ENCODE data around the gene MISFA.

- TF ChIP-seq CREB5 (CRISPR knock-in tag; IDR thresholded peaks at IDR 0.05; ENCODE audit: low read depth): no peak
- no peak for TF ChIP-seq ZNF70 (CRISPR knock-in tag; IDR thresholded peaks at IDR 0.05)
- no peak for TF ChIP-seq PATZ1 (CRISPR knock-in tag; IDR thresholded peaks at IDR 0.05; ENCODE audit: borderline replicate concordance)
- no peak for TF ChIP-seq PPARA (CRISPR knock-in tag; IDR thresholded peaks at IDR 0.05; ENCODE audit: borderline replicate concordance)
- no peak for TF ChIP-seq ZNF565 (CRISPR knock-in tag; conservative IDR thresholded peaks at IDR 0.05; ENCODE audit: low read depth)
- TF ChIP-seq POU6F1 (CRISPR knock-in tag; IDR thresholded peaks at IDR 0.05; ENCODE audit: borderline replicate concordance, low read depth): no peak
- no peak for TF ChIP-seq RARB (CRISPR knock-in tag; IDR thresholded peaks at IDR 0.05)
Observed at GRCh38 chr11:18580113-18580766, 19.3 kb upstream of the MISFA start.
